GM12878 (cell line): ENCODE measurements around the gene RNF31. TPM values are rescaled to one million over a fixed set of nuclear protein-coding genes. Genes with fewer than 3 reads are reported as not detected.

ENCODE experiments used
- BCL3 ChIP-seq: IDR thresholded peaks from 2 replicates; pipeline ENCODE4 v1.6.1; 2011; ENCODE audit warnings: borderline replicate concordance, low read depth, mild to moderate bottlenecking, moderate library complexity, low read length; ENCODE audit not compliant: insufficient read depth, poor library complexity, severe bottlenecking
- CEBPZ ChIP-seq: fragments of 150-350 bp; IDR thresholded peaks from 2 replicates; pipeline ENCODE4 v1.6.1; 2016; ENCODE audit warnings: low read depth, low read length
- CREM ChIP-seq: IDR thresholded peaks from 2 replicates; pipeline ENCODE4 v1.6.1; 2014; ENCODE audit warnings: antibody characterized with exemption, low read depth
- CUX1 ChIP-seq: IDR thresholded peaks from 2 replicates; pipeline ENCODE4 v1.6.1; 2012; ENCODE audit warnings: improper control_type of control experiment, low read depth, low read length; ENCODE audit not compliant: insufficient replicate concordance
- FOS ChIP-seq: IDR thresholded peaks from 3 replicates; pipeline ENCODE4 v1.6.1; 2011; ENCODE audit warnings: borderline replicate concordance; ENCODE audit not compliant: insufficient read length; ENCODE audit errors: extremely low read depth
- HCFC1 ChIP-seq: fragments of 150-350 bp; IDR thresholded peaks from 2 replicates; pipeline ENCODE4 v1.6.1; 2014; ENCODE audit warnings: low read length
- HDAC2 ChIP-seq: fragments of 200-600 bp; sonication (generic); IDR thresholded peaks from 2 replicates; pipeline ENCODE4 v1.6.1; 2017
- MEF2A ChIP-seq: IDR thresholded peaks from 2 replicates; pipeline ENCODE4 v1.6.1; 2011; ENCODE audit warnings: low read depth, mild to moderate bottlenecking, low read length, moderate library complexity; ENCODE audit not compliant: insufficient read depth
- MTA3 ChIP-seq: IDR thresholded peaks from 2 replicates; pipeline ENCODE4 v1.6.1; 2012; ENCODE audit warnings: low read length, inconsistent platforms, borderline replicate concordance
- RB1 ChIP-seq: fragments of 450-650 bp; formaldehyde crosslinking; IDR thresholded peaks from 2 replicates; pipeline ENCODE4 v1.6.1; 2017; ENCODE audit warnings: mild to moderate bottlenecking, borderline replicate concordance
- polyA plus RNA-seq, 11 experiments: library from polyadenylated mRNA; depleted of rRNA in 4 of 11; unstranded in 6 of 11; stranded (reverse) in 5 of 11; fragments of >200 nt; fragmentation: Nextera tagmentation in 4 of 11; fragmentation: Illumina TruSeq in 1 of 11; extraction: Ambion mirVana in 4 of 11; extraction: Trizol in 1 of 11; gene quantifications; 1 replicate in 1 of 11; 2 replicates in 10 of 11; pipeline versions ENCODE4 v1.2.1 to v1.2.3, GENCODE V29; 2011 to 2016; ENCODE audit warnings: inconsistent platforms in 2 of 11, missing spikeins in 2 of 11, low read depth in 1 of 11
- total RNA-seq, 4 experiments: library from RNA; depleted of rRNA in 3 of 4; stranded (reverse); fragments of >200 nt in 3 of 4; fragmentation: Illumina TruSeq in 1 of 4; extraction: Trizol in 1 of 4; gene quantifications; 2 replicates each; pipeline versions ENCODE4 v1.2.1 to v1.2.3, GENCODE V29; 2013 to 2021
- TF ChIP-seq, protein P1 (sequence below): fragments of 450-650 bp; IDR thresholded peaks from 2 replicates; pipeline ENCODE4 v1.6.1; 2017; ENCODE audit warnings: antibody characterized with exemption, mild to moderate bottlenecking, moderate library complexity
- TF ChIP-seq, protein P2 (sequence below): fragments of 450-650 bp; IDR thresholded peaks from 2 replicates; pipeline ENCODE4 v1.6.1; 2016; ENCODE audit warnings: mild to moderate bottlenecking

The RNF31 gene
- total and polyA plus RNA-seq, 10 of the 15 experiments (the other 5 are each of a cell fraction or from before 2014, with no cell fraction given): 8.5 to 92.7 (median 52.0) TPM

DNA sequence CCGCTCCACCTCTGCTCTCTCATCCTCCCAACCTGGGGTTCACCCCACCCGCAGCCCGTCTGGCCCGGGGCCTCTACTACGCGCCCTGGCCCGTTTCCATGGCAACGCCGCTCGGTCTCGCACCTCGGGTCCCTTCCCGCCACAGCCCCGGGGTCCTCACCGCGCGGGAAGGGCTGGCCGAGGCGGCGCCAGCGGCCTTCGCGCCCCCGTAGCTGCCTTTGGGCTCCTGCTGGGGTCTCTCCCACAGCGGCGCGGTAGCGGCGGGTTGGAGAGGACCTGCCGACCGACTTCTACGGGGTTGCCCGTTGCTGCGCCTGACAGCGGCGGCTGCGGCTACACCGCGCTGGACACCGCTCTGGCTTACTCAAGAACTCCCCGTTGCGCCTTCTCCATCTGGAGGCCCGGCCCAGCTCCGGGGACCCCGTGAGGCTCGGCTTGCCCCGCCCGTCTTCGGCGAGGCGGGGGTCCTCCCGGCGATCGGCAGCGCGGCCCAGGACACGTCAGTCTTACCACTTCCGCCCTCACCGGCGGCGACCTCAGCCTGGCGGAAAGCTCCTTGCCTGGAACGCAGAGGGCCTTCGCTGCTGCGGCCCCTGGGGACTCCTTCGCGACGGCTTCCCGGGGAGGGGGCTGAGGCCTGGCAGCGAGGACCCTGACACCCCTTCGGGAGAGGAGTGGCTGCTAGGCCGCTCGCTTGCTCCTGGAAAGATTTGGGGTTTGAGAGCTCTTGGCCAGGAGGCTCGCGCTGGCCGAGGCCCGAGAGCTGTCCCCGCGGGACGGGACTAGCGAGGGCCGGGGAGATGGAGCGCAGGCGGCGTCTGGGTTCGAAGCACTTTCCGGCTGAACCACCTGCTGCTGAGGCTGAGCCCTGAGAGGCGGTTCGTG, 48.1 kb downstream of the RNF31 start, which contains the start of gene TM9SF1 (continued):
- TF ChIP-seq CUX1: no peak
- peak; percentile 79 for TF ChIP-seq HCFC1
- TF ChIP-seq MEF2A: 0 out of 2 replicates have a peak, but pooled peaks have one; percentile 3
- no peak for TF ChIP-seq MTA3
- peak; percentile 98; the same call in 1 of the 2 replicates for TF ChIP-seq RB1
- peak; percentile 66 for TF ChIP-seq BCL3
- no peak for TF ChIP-seq CEBPZ
- no peak for TF ChIP-seq FOS
- no peak for TF ChIP-seq HDAC2
- TF ChIP-seq, protein P1, sequence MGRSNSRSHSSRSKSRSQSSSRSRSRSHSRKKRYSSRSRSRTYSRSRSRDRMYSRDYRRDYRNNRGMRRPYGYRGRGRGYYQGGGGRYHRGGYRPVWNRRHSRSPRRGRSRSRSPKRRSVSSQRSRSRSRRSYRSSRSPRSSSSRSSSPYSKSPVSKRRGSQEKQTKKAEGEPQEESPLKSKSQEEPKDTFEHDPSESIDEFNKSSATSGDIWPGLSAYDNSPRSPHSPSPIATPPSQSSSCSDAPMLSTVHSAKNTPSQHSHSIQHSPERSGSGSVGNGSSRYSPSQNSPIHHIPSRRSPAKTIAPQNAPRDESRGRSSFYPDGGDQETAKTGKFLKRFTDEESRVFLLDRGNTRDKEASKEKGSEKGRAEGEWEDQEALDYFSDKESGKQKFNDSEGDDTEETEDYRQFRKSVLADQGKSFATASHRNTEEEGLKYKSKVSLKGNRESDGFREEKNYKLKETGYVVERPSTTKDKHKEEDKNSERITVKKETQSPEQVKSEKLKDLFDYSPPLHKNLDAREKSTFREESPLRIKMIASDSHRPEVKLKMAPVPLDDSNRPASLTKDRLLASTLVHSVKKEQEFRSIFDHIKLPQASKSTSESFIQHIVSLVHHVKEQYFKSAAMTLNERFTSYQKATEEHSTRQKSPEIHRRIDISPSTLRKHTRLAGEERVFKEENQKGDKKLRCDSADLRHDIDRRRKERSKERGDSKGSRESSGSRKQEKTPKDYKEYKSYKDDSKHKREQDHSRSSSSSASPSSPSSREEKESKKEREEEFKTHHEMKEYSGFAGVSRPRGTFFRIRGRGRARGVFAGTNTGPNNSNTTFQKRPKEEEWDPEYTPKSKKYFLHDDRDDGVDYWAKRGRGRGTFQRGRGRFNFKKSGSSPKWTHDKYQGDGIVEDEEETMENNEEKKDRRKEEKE: no peak
- TF ChIP-seq, protein P2, sequence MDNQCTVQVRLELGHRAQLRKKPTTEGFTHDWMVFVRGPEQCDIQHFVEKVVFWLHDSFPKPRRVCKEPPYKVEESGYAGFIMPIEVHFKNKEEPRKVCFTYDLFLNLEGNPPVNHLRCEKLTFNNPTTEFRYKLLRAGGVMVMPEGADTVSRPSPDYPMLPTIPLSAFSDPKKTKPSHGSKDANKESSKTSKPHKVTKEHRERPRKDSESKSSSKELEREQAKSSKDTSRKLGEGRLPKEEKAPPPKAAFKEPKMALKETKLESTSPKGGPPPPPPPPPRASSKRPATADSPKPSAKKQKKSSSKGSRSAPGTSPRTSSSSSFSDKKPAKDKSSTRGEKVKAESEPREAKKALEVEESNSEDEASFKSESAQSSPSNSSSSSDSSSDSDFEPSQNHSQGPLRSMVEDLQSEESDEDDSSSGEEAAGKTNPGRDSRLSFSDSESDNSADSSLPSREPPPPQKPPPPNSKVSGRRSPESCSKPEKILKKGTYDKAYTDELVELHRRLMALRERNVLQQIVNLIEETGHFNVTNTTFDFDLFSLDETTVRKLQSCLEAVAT: no peak
- peak; percentile 94 for TF ChIP-seq CREM
